H1 (cell line): ENCODE results near the gene BCAS3. TPM values are rescaled to one million over a fixed set of nuclear protein-coding genes. Genes with fewer than 3 reads are reported as not detected.

Experiments
- CTCF ChIA-PET: fragments of 300-600 bp; sonication (Branson Sonifier 250); formaldehyde crosslinking; loops from one replicate; lab custom pipeline; 2021; ENCODE audit not compliant: partially characterized antibody; lab: Charles Lee
- POLR2A ChIA-PET: fragments of 300-600 bp; sonication (Branson Sonifier 250); formaldehyde crosslinking; loops from one replicate; lab custom pipeline; 2021; ENCODE audit warnings: inconsistent platforms; ENCODE audit not compliant: partially characterized antibody; lab: Charles Lee
- DNase-seq, 2 experiments: peaks; one replicate each; pipeline versions ENCODE4 v3.0.0 to v3.0.0-alpha.2; 2010 to 2022; ENCODE audit warnings: low spot score in 2 of 2, low read depth in 1 of 2, mixed read lengths in 1 of 2
- FAIRE-seq: peaks from 2 replicates; lab custom pipeline; 2011; peaks lifted over from hg19 to GRCh38; lab: Jason Lieb, UNC
- H2AFZ ChIP-seq: 2 replicates; pipeline ENCODE4 v1.8.1; 2012; ENCODE audit warnings: low read length, inconsistent platforms
- H2AK5ac ChIP-seq: 2 replicates; pipeline ENCODE4 v1.6.1; 2013; ENCODE audit warnings: low read depth, low read length
- H2BK120ac ChIP-seq: replicated peaks from 2 replicates; pipeline ENCODE3; 2013; ENCODE audit warnings: low read depth, low read length, inconsistent platforms
- H2BK12ac ChIP-seq: 2 replicates; pipeline ENCODE4 v1.6.1; 2013; ENCODE audit warnings: low read depth, low read length
- H2BK15ac ChIP-seq: 2 replicates; pipeline ENCODE4 v1.6.1; 2013; ENCODE audit warnings: low read length
- H2BK20ac ChIP-seq: 2 replicates; pipeline ENCODE4 v1.6.1; 2013; ENCODE audit warnings: low read length
- H2BK5ac ChIP-seq: 2 replicates; pipeline ENCODE4 v1.6.1; 2013; ENCODE audit warnings: low read depth, low read length
- H3K14ac ChIP-seq: 2 replicates; pipeline ENCODE4 v1.6.1; 2013; ENCODE audit warnings: inconsistent platforms; ENCODE audit not compliant: insufficient read length
- H3K18ac ChIP-seq: 2 replicates; pipeline ENCODE4 v1.6.1; 2013; ENCODE audit warnings: low read length; ENCODE audit errors: extremely low read depth
- H3K23ac ChIP-seq: 2 replicates; pipeline ENCODE4 v1.6.1; 2013; ENCODE audit warnings: inconsistent platforms; ENCODE audit not compliant: insufficient read length
- H3K23me2 ChIP-seq: 2 replicates; pipeline ENCODE4 v1.6.1; 2013; ENCODE audit warnings: low read depth, low read length
- H3K27ac ChIP-seq: 2 replicates; pipeline ENCODE4 v1.6.1; 2011; ENCODE audit warnings: low read depth, low read length, inconsistent platforms
- H3K27me3 ChIP-seq, 4 experiments: replicated peaks in 1 of 4; 1 replicate in 1 of 4; 2 replicates in 3 of 4; pipeline versions ENCODE4 v1.6.1 to v1.8.1; 2011 to 2013; ENCODE audit warnings: low read length in 3 of 4, mild to moderate bottlenecking in 3 of 4, inconsistent platforms in 2 of 4, mixed read lengths in 2 of 4, moderate library complexity in 1 of 4; ENCODE audit not compliant: control insufficient read depth in 3 of 4, insufficient read depth in 3 of 4; ENCODE audit errors: extremely low read depth in 1 of 4
- H3K36me3 ChIP-seq, 4 experiments: 2 replicates each; pipeline versions ENCODE4 v1.6.1 to v1.8.1; 2011 to 2013; ENCODE audit warnings: mild to moderate bottlenecking in 4 of 4, low read length in 3 of 4, moderate library complexity in 2 of 4, control low read depth in 1 of 4, inconsistent platforms in 1 of 4; ENCODE audit not compliant: insufficient read depth in 4 of 4, control insufficient read depth in 2 of 4
- H3K4ac ChIP-seq: replicated peaks from 2 replicates; pipeline ENCODE3; 2013; ENCODE audit warnings: low read length, low read depth, mixed read lengths, inconsistent platforms; ENCODE audit not compliant: insufficient read length
- H3K4me1 ChIP-seq, 4 experiments: replicated peaks in 1 of 4; 1 replicate in 1 of 4; 2 replicates in 3 of 4; pipeline versions ENCODE4 v1.6.1 to v1.8.1; 2011 to 2013; ENCODE audit warnings: low read length in 3 of 4, inconsistent platforms in 2 of 4, mixed read lengths in 1 of 4; ENCODE audit not compliant: insufficient read depth in 4 of 4, control insufficient read depth in 3 of 4
- H3K4me2 ChIP-seq, 2 experiments: 2 replicates each; pipeline versions ENCODE4 v1.6.1 to v1.8.1; 2011 to 2013; ENCODE audit warnings: low read depth in 2 of 2, low read length in 2 of 2, control low read depth in 1 of 2, inconsistent platforms in 1 of 2, mild to moderate bottlenecking in 1 of 2; ENCODE audit not compliant: insufficient read depth in 1 of 2
- H3K4me3 ChIP-seq, 4 experiments: fragments of 200-600, 300-600 bp in 1 of 4; sonication (generic), shearing (Covaris generic), sonication (Bioruptor Twin) in 1 of 4; 2 replicates each; pipeline versions ENCODE4 v1.5.1 to v1.8.1; 2011 to 2016; ENCODE audit warnings: low read length in 4 of 4, low read depth in 3 of 4, control low read depth in 2 of 4, inconsistent platforms in 2 of 4, mild to moderate bottlenecking in 2 of 4, mixed read lengths in 1 of 4, moderate library complexity in 1 of 4; ENCODE audit not compliant: insufficient read depth in 2 of 4; ENCODE audit errors: extremely low read depth in 1 of 4
- H3K56ac ChIP-seq: replicated peaks from 2 replicates; pipeline ENCODE3; 2013; ENCODE audit warnings: low read depth, mild to moderate bottlenecking, mixed read lengths, low read length, inconsistent platforms; ENCODE audit not compliant: insufficient read length
- H3K79me1 ChIP-seq: 2 replicates; pipeline ENCODE4 v1.6.1; 2013; ENCODE audit warnings: low read depth, low read length, control low read depth
- H3K79me2 ChIP-seq, 2 experiments: 2 replicates each; pipeline versions ENCODE4 v1.6.1 to v1.8.1; 2012 to 2013; ENCODE audit warnings: low read length in 2 of 2, mild to moderate bottlenecking in 2 of 2, inconsistent platforms in 1 of 2; ENCODE audit not compliant: insufficient read depth in 2 of 2, control insufficient read depth in 1 of 2
- H3K9ac ChIP-seq, 4 experiments: replicated peaks in 1 of 4; 1 replicate in 1 of 4; 2 replicates in 3 of 4; pipeline versions ENCODE4 v1.6.1 to v1.8.1; 2011 to 2013; ENCODE audit warnings: low read depth in 3 of 4, low read length in 3 of 4, control low read depth in 2 of 4, mild to moderate bottlenecking in 2 of 4, moderate library complexity in 2 of 4, inconsistent platforms in 1 of 4; ENCODE audit errors: extremely low read depth in 1 of 4
- H3K9me3 ChIP-seq, 2 experiments: 2 replicates each; pipeline versions ENCODE4 v1.6.1 to v1.8.1; 2012 to 2013; ENCODE audit warnings: mild to moderate bottlenecking in 2 of 2, moderate library complexity in 2 of 2, control low read depth in 1 of 2, inconsistent platforms in 1 of 2, low read depth in 1 of 2, low read length in 1 of 2, mixed read lengths in 1 of 2; ENCODE audit not compliant: insufficient read depth in 2 of 2
- H4K20me1 ChIP-seq, 2 experiments: replicated peaks in 1 of 2; 2 replicates each; pipeline versions ENCODE3 to v1.8.1; 2011 to 2013; ENCODE audit warnings: inconsistent platforms in 2 of 2, low read length in 2 of 2, mild to moderate bottlenecking in 1 of 2; ENCODE audit not compliant: insufficient read depth in 2 of 2, control insufficient read depth in 1 of 2
- H4K5ac ChIP-seq: 2 replicates; pipeline ENCODE4 v1.6.1; 2013; ENCODE audit warnings: low read length, low read depth, mixed read lengths, inconsistent platforms; ENCODE audit not compliant: insufficient read length
- H4K8ac ChIP-seq: 2 replicates; pipeline ENCODE4 v1.8.0; 2013; ENCODE audit warnings: mild to moderate bottlenecking, moderate library complexity, low read length, inconsistent platforms; ENCODE audit not compliant: insufficient read depth; ENCODE audit errors: extremely low read depth
- H4K91ac ChIP-seq: replicated peaks from 2 replicates; pipeline ENCODE3; 2013; ENCODE audit warnings: low read length, mixed read lengths, inconsistent platforms; ENCODE audit not compliant: insufficient read length
- ATF2 ChIP-seq: IDR thresholded peaks from 2 replicates; pipeline ENCODE4 v1.6.1; 2012; ENCODE audit warnings: low read length, inconsistent platforms
- BACH1 ChIP-seq: IDR thresholded peaks from 2 replicates; pipeline ENCODE4 v1.6.1; 2012; ENCODE audit warnings: low read length, improper control_type of control experiment
- BCL11A ChIP-seq, 2 experiments: IDR thresholded peaks; one replicate each; pipeline ENCODE4 v1.6.1; 2011; ENCODE audit warnings: low read depth in 2 of 2, low read length in 2 of 2, mild to moderate bottlenecking in 2 of 2
- CEBPB ChIP-seq: IDR thresholded peaks from 2 replicates; pipeline ENCODE4 v1.6.1; 2012; ENCODE audit warnings: low read depth, low read length
- EGR1 ChIP-seq: IDR thresholded peaks from 2 replicates; pipeline ENCODE4 v1.6.1; 2011; ENCODE audit warnings: low read depth, low read length, borderline replicate concordance
- JUND ChIP-seq: IDR thresholded peaks from 2 replicates; pipeline ENCODE4 v1.6.1; 2011; ENCODE audit warnings: mild to moderate bottlenecking, improper control_type of control experiment, low read length
- NANOG ChIP-seq: IDR thresholded peaks from 2 replicates; pipeline ENCODE4 v1.6.1; 2011; ENCODE audit warnings: low read length, low read depth, mild to moderate bottlenecking, inconsistent platforms; ENCODE audit not compliant: insufficient read depth, poor library complexity, severe bottlenecking
- RAD21 ChIP-seq, 2 experiments: IDR thresholded peaks in 1 of 2; conservative IDR thresholded peaks in 1 of 2; 2 replicates each; pipeline ENCODE4 v1.6.1; 2011; ENCODE audit warnings: low read depth in 2 of 2, low read length in 2 of 2, improper control_type of control experiment in 1 of 2, inconsistent platforms in 1 of 2, mild to moderate bottlenecking in 1 of 2, moderate library complexity in 1 of 2
- RNF2 ChIP-seq: fragments of 200-900, 300-1000 bp; sonication (generic); IDR thresholded peaks from 2 replicates; pipeline ENCODE4 v1.7.1; 2016; ENCODE audit warnings: borderline replicate concordance, low read depth, mild to moderate bottlenecking, antibody characterized with exemption, low read length; ENCODE audit not compliant: poor library complexity, severe bottlenecking; ENCODE audit errors: missing control alignments
- SP1 ChIP-seq: IDR thresholded peaks from 2 replicates; pipeline ENCODE4 v1.6.1; 2011; ENCODE audit warnings: low read depth, low read length
- SRF ChIP-seq: IDR thresholded peaks from 2 replicates; pipeline ENCODE4 v1.6.1; 2011; ENCODE audit warnings: mild to moderate bottlenecking, low read depth, low read length, moderate library complexity
- USF2 ChIP-seq: IDR thresholded peaks from 2 replicates; pipeline ENCODE4 v1.6.1; 2011; ENCODE audit warnings: low read length, improper control_type of control experiment
- WGBS, 2 experiments: shearing (Covaris generic) in 1 of 2; methylation state at CpG; one replicate each; pipeline versions ENCODE4 v1.1.6 to v1.1.7; 2013 to 2015; ENCODE audit warnings: low lambda C conversion rate in 2 of 2, mixed read lengths in 2 of 2, inconsistent platforms in 1 of 2, low coverage in 1 of 2, missing lambda C conversion rate in 1 of 2; ENCODE audit not compliant: insufficient replicate concordance in 2 of 2, insufficient coverage in 1 of 2, insufficient read length in 1 of 2; ENCODE audit errors: extremely low coverage in 1 of 2, missing lambda C conversion rate in 1 of 2; 5-methylcytosine and 5-hydroxymethylcytosine counted together
- polyA plus RNA-seq, 7 experiments: library from polyadenylated mRNA; depleted of rRNA in 3 of 7; stranded (reverse) in 5 of 7; unstranded in 2 of 7; fragments of >200 nt in 5 of 7; fragments of 200-250 nt in 2 of 7; gene quantifications; 1 replicate in 5 of 7; 2 replicates in 1 of 7; 4 replicates in 1 of 7; pipeline versions ENCODE4 v1.2.1 to v1.2.3, GENCODE V29; 2011 to 2013; ENCODE audit warnings: missing spikeins in 2 of 7, mixed read lengths in 2 of 7
- total RNA-seq: library from RNA; stranded (reverse); fragmentation: NEBNext Ultra II Directional; extraction: Animal tissue kit (Norgen Biotek cat#: 25700); gene quantifications from 2 replicates; pipeline ENCODE4 v1.2.1, GENCODE V29; 2021

The BCAS3 gene
- total and polyA plus RNA-seq, 2 of the 8 experiments (the other 6 are each of a cell fraction or from before 2014, with no cell fraction given), result 9.9 to 13.3 TPM

DNA sequence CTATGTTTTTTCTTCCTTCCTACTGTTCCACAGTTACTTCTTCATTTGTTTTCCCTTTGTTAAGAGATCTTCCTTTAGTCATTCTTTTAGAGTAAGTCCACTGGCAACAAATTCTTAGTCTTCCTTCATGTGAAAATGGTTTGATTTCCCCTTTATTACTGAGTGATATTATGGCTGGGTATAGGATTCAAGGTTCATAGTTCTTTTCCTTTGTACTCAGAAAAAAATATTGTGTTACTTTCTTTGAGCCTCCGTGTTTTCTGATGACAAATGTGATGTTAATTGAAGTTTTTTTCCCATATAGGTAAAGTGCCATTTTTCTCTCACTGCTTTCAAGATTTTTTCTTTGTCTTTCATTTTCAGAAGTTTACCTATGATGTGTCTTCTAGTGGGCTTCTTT lies 438.9 kb downstream of the BCAS3 start:
- DNase-seq (no peak), FAIRE-seq (no peak)
- Histone ChIP-seq H3K27me3 (no peaks in the 10 kb centered on the region), H4K5ac (no peak overlapping the region), H3K27ac (no peak overlapping the region), H2BK12ac (no peak overlapping the region), H4K20me1 (no peaks in the 10 kb centered on the region), H3K23ac (no peak overlapping the region), H3K23me2 (no peaks in the 10 kb centered on the region), H3K4me3 (no peak overlapping the region), H3K56ac (no peak overlapping the region), H3K4me2 (no peak overlapping the region), H3K79me2 (no peaks in the 10 kb centered on the region), H3K36me3 (no peaks in the 10 kb centered on the region), H2BK120ac (no peak overlapping the region), H3K9ac (no peak overlapping the region), H3K18ac (no peak overlapping the region), H2BK5ac (no peak overlapping the region), H2AFZ (no peak overlapping the region), H4K91ac (no peak overlapping the region), H2AK5ac (no peak overlapping the region), H3K9me3 (no peaks in the 10 kb centered on the region), H3K79me1 (no peaks in the 10 kb centered on the region), H4K8ac (no peak overlapping the region), H2BK20ac (no peak overlapping the region), H2BK15ac (no peak overlapping the region), H3K4ac (no peak overlapping the region), H3K4me1 (no peaks in the 10 kb centered on the region), H3K14ac (no peak overlapping the region)
- ChIA-PET CTCF (no interaction called here), POLR2A (no interaction called here)
- WGBS, 2 experiments, result 94% methylated on average over 1 of the region's 1 CpG; no CpG with 5 or more reads in 1 of the 2 experiments
- TF ChIP-seq CEBPB (no peak), RNF2 (no peak), SP1 (no peak), NANOG (no peak), SRF (no peak), USF2 (no peak), JUND (no peak), RAD21 (IDR thresholded peaks at IDR 0.05 in 1 of 2, conservative IDR thresholded peaks at IDR 0.05 in 1 of 2; ENCODE audit: low read depth in 2 of 2, low read length in 2 of 2) (no peak), EGR1 (no peak), BACH1 (no peak), BCL11A (IDR thresholded peaks at IDR 0.05; ENCODE audit: low read depth in 2 of 2, low read length in 2 of 2) (no peak), ATF2 (no peak)
